Heart left ventricle (tissue), 13 donors: ENCODE measurements around the gene NDUFV1.
"Not testable (repeated sequence)": the region's sequence is repeated elsewhere in the genome, so short reads cannot be mapped to it uniquely, and the experiment has no call there.

Source experiments
- CTCF ChIP-seq, 12 donors: fragments of 200-600 bp; sonication (generic) in 4 of 12; IDR thresholded peaks; one replicate each; pipeline versions ENCODE4 v1.5.0 to v1.8.0; 2018 to 2022; ENCODE audit warnings: antibody characterized with exemption in 12 of 12, mild to moderate bottlenecking in 5 of 12
- POLR2A ChIP-seq, 2 donors: fragments of 450-650 bp; IDR thresholded peaks; one replicate each; pipeline ENCODE4 v1.6.1; 2017; ENCODE audit warnings: antibody characterized with exemption in 2 of 2, mild to moderate bottlenecking in 2 of 2, moderate library complexity in 2 of 2
- donor health status: ischemic (EF 13 %, LVEDD 7.1; RV severe dilation, severe dysfunction).
- donor health status: DM: no; HTN: yes; CAD: no.
- donor health status: DM: no; HTN: no; CAD: no.
- donor health status: ischemic (EF 25% LVEDD 6.9; RV normal size, moderate dysfunction).
- donor health status: ischemic (EF 25% LVEDD 5.7; RV mildly dilated, moderate dysfunction).
- donor health status: ischemic (EF 35%, LVEDD 5.7; RV mildly dilated, moderate dysfunction).
- donor health status: nonischemic (EF 11% LVEDD 7.7; RV severe dilation, severe dysfunction).
- donor health status: DM: yes; HTN: yes; CAD: no.
- donor health status: PGD.
- donor health status: ischemic (EF 29% LVEDD 5.4; RV normal size, mild dysfunction).
- donor health status: nonischemic (EF 23%, LVEDD 6.1; RV moderate dilation, normal function).

- not testable (repeated sequence) for TF ChIP-seq CTCF, POLR2A (IDR thresholded peaks at IDR 0.05)
Observed at GRCh38 chr11:67604119-67604518, 2.6 kb upstream of the NDUFV1 start.
